HepG2 (cell line): ENCODE results near the gene TACC3. TPM values are rescaled to one million over a fixed set of nuclear protein-coding genes. Genes with fewer than 3 reads are reported as not detected.
A peak's percentile ranks its signal among the peaks of the same experiment; 100 is the strongest.

ENCODE experiments used
- ATAC-seq: fragments of 200-7000 bp; cut with Tn5 transposase; 3 replicates; pipeline ENCODE4 v1.9.1; 2020; ENCODE audit warnings: mild to moderate bottlenecking, moderate library complexity
- BruUV-seq: library from RNA; stranded (reverse); fragments of 400-500 nt; replicated peaks from 2 replicates; lab custom pipeline; 2021; lab: Mats Ljungman, UMichigan
- CTCF ChIA-PET: fragments of 300-600 bp; formaldehyde crosslinking; extraction: SDS; loops from one replicate; lab custom pipeline; 2021; ENCODE audit warnings: low total read pairs, inconsistent platforms, low intra/inter-chr PET ratio; lab: Yijun Ruan, JAX
- POLR2A ChIA-PET: fragments of 350-600 bp; sonication (Branson Sonifier 250); formaldehyde crosslinking; loops from one replicate; lab custom pipeline; 2020; ENCODE audit warnings: antibody characterized with exemption, inconsistent platforms; lab: Yijun Ruan, JAX
- DNase-seq: peaks from one replicate; pipeline ENCODE4 v3.0.0-alpha.2; 2015; ENCODE audit warnings: low spot score
- FAIRE-seq: peaks from 3 replicates; lab custom pipeline; 2011; peaks lifted over from hg19 to GRCh38; lab: Jason Lieb, UNC
- H2AFZ ChIP-seq: one replicate; pipeline ENCODE4 v1.6.1; 2011; ENCODE audit warnings: low read length, inconsistent platforms
- H3K27ac ChIP-seq: fragments of 300-600 bp; 3 replicates; pipeline ENCODE4 v1.8.0; 2011; ENCODE audit warnings: mixed run types, mild to moderate bottlenecking, mixed read lengths, low read length, inconsistent platforms; ENCODE audit not compliant: insufficient read depth; ENCODE audit errors: extremely low read length
- H3K27me3 ChIP-seq, 2 experiments: fragments of 200-600 bp in 1 of 2; 2 replicates in 1 of 2; 3 replicates in 1 of 2; pipeline versions ENCODE4 v1.6.0 to v1.8.0; 2011; ENCODE audit warnings: low read length in 2 of 2, mild to moderate bottlenecking in 2 of 2, moderate library complexity in 2 of 2, inconsistent platforms in 1 of 2; ENCODE audit not compliant: insufficient read depth in 2 of 2, control insufficient read depth in 1 of 2
- H3K36me3 ChIP-seq, 2 experiments: fragments of 200-600 bp in 1 of 2; replicated peaks in 1 of 2; 2 replicates in 1 of 2; 3 replicates in 1 of 2; pipeline versions ENCODE4 v1.5.1 to v1.8.0; 2011; ENCODE audit warnings: low read length in 2 of 2, inconsistent platforms in 1 of 2; ENCODE audit not compliant: insufficient read depth in 2 of 2, control insufficient read depth in 1 of 2
- H3K4me1 ChIP-seq: 2 replicates; pipeline ENCODE4 v1.5.1; 2012; ENCODE audit warnings: low read length, inconsistent platforms; ENCODE audit not compliant: insufficient read depth
- H3K4me2 ChIP-seq: 2 replicates; pipeline ENCODE4 v1.6.0; 2011; ENCODE audit warnings: low read depth, low read length, inconsistent platforms
- H3K4me3 ChIP-seq, 3 experiments: fragments of 200-600 bp in 1 of 3; sonication (generic), shearing (Covaris generic) in 1 of 3; replicated peaks in 1 of 3; 2 replicates each; pipeline ENCODE4 v1.5.1; 2011 to 2016; ENCODE audit warnings: low read length in 3 of 3, inconsistent platforms in 2 of 3, low read depth in 2 of 3, mild to moderate bottlenecking in 2 of 3, control low read depth in 1 of 3, mixed read lengths in 1 of 3; ENCODE audit not compliant: insufficient read depth in 1 of 3
- H3K79me2 ChIP-seq: one replicate; pipeline ENCODE4 v1.6.1; 2011; ENCODE audit warnings: low read length, inconsistent platforms; ENCODE audit not compliant: insufficient read depth
- H3K9ac ChIP-seq: 2 replicates; pipeline ENCODE4 v1.6.0; 2011; ENCODE audit warnings: mild to moderate bottlenecking, low read depth, low read length, inconsistent platforms; ENCODE audit not compliant: insufficient read depth
- H3K9me3 ChIP-seq: 2 replicates; pipeline ENCODE4 v1.5.1; 2012; ENCODE audit warnings: mild to moderate bottlenecking, low read length
- H4K20me1 ChIP-seq: 2 replicates; pipeline ENCODE4 v1.6.0; 2011; ENCODE audit warnings: inconsistent platforms, mild to moderate bottlenecking, low read length, moderate library complexity; ENCODE audit not compliant: insufficient read depth
- SUZ12 ChIP-seq: fragments of 150-350 bp; IDR thresholded peaks from 2 replicates; pipeline ENCODE4 v1.6.1; 2014; ENCODE audit warnings: low read depth, low read length
- ZFP82 ChIP-seq: sonication (generic); formaldehyde crosslinking; IDR thresholded peaks from 2 replicates; pipeline ENCODE4 v1.5.1; 2020; ENCODE audit warnings: mild to moderate bottlenecking, missing genetic modification reagents, borderline replicate concordance
- ZNF674 ChIP-seq: sonication (generic); formaldehyde crosslinking; IDR thresholded peaks from 2 replicates; pipeline ENCODE4 v1.5.0; 2020; ENCODE audit warnings: low read depth, mild to moderate bottlenecking, missing genetic modification reagents
- ZNF790 ChIP-seq: sonication (generic); formaldehyde crosslinking; IDR thresholded peaks from 2 replicates; pipeline ENCODE4 v1.8.0; 2022; ENCODE audit warnings: missing genetic modification reagents, mild to moderate bottlenecking, borderline replicate concordance
- WGBS: methylation state at CpG from one replicate; pipeline ENCODE4 v1.1.6; 2017; ENCODE audit warnings: low lambda C conversion rate; 5-methylcytosine and 5-hydroxymethylcytosine counted together
- in situ Hi-C: cut with HindIII; loops from 2 replicates; pipeline ENCODE4 v1.10.0; 2017; ENCODE audit warnings: low pct_unique_long_range_greater_than_20kb; ENCODE audit not compliant: extremely low pct_ligation_motif_present
- intact Hi-C: fragments of 100-400 bp; cut with micrococcal nuclease; formaldehyde crosslinking; loops from one replicate; pipeline ENCODE4 v1.10.0; 2022; ENCODE audit not compliant: unreplicated experiment
- polyA plus RNA-seq, 8 experiments: library from polyadenylated mRNA; depleted of rRNA in 3 of 8; stranded (reverse) in 7 of 8; unstranded in 1 of 8; fragments of >200 nt; fragmentation: Illumina TruSeq in 4 of 8; extraction: Trizol in 4 of 8; gene quantifications; 2 replicates each; pipeline versions ENCODE4 v1.2.1 to v1.2.3, GENCODE V29; 2011 to 2016; ENCODE audit warnings: low read depth in 4 of 8, missing spikeins in 1 of 8, mixed read lengths in 1 of 8; ENCODE audit not compliant: insufficient read depth in 1 of 8
- total RNA-seq, 5 experiments: library from RNA; depleted of rRNA; stranded (reverse); fragments of >200 nt; fragmentation: Illumina TruSeq; extraction: Trizol; gene quantifications; 2 replicates each; pipeline ENCODE4 v1.2.3, GENCODE V29; 2016; ENCODE audit warnings: low read depth in 1 of 5
- TF ChIP-seq, protein P1 (sequence below): sonication (generic); formaldehyde crosslinking; IDR thresholded peaks from 2 replicates; pipeline ENCODE4 v1.4.0; 2020; ENCODE audit warnings: missing genetic modification reagents
- TF ChIP-seq, protein P2 (sequence below): sonication (generic); formaldehyde crosslinking; IDR thresholded peaks from 2 replicates; pipeline ENCODE4 v1.4.0; 2020; ENCODE audit warnings: missing genetic modification reagents
- TF ChIP-seq, protein P3 (sequence below): sonication (generic); formaldehyde crosslinking; IDR thresholded peaks from 2 replicates; pipeline ENCODE4 v1.5.1; 2020; ENCODE audit warnings: missing genetic modification reagents, mild to moderate bottlenecking, borderline replicate concordance
- TF ChIP-seq, protein P4 (sequence below): sonication (generic); formaldehyde crosslinking; IDR thresholded peaks from 2 replicates; pipeline ENCODE4 v1.4.0; 2020; ENCODE audit warnings: mild to moderate bottlenecking, missing genetic modification reagents

TACC3 gene
- total and polyA plus RNA-seq, 2 of the 13 experiments (the other 11 are each of a cell fraction or from before 2014, with no cell fraction given), result 20.3 to 21.2 TPM

DNA sequence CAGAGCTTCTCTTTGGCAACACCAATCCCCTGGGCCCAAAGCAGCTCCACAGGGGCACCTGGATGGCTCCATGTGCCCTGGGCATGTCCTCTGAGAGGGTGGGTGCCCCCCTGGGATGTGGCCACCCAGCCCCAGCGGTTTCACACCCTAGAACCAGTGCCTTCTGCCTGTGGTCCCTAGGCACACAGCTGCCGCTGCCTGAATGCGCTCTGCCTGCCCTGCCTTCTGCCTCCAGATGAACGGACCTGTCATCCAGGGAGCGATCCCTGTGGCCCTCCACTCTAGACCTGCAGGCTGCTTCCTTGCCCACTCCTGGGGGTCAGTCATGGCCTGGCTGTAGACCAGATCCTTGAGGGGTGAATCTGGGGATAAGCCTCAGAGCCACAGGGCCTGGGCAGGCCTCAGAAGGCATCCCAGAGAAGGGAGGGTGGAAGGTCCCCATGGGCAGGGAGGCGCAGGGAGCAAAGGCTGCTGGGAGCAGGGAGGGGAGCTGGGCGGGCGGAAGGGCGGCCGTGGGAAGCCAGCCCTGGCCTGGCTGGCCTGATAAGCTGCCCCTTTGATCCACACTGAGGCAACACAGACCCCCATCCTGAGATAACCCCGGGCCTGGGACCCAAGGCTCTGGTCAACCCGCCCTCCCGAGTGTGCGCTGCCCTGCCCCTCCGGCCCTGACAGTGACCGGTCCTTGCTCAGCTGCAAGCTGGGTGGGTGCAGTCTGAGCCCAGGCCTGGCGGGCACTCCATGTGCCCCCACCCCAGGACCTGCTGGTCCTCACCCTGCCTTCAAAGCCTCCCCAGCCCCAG, 63.7 kb downstream of the TACC3 start (continued):
- TF ChIP-seq SUZ12 (peak; percentile 9; the same call in 1 of the 2 replicates), ZFP82 (CRISPR knock-in tag) (no peak), ZNF790 (CRISPR knock-in tag) (0 out of 2 replicates have a peak, but pooled peaks have one; percentile 62)

DNA sequence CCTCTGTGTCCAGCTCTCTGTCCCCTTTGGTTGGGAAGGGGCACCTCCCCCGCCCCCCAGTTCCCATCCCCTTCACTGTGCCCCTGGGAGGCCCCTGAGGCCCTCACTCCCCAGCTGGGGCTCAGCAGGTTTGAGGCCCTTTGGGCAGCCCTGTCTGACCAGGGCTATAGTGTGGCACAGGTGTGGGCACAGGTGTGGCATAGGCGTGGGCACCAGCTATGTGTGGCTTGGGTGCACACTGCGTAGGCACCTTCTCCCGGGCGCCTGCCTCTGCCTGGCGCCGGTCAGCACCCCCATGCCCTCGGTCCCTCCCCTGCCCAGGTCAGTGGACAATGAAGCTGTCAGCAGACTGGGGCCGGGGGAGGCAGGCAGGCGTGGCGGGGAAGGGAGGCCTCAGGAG, 64.3 kb downstream of the TACC3 start:
- ChIA-PET CTCF (interaction anchor here (3.5 kb wide), 1 partner anchor 24 kb away, joined by 13 read pairs; no protein-coding TSS in a partner anchor), POLR2A (interaction anchor here (0.6 to 34.3 kb wide), 8 partner anchors 3 to 78 kb away, joined by 3 to 1258 read pairs (median 12); partner anchors contain the start of gene FGFR3)
- Histone ChIP-seq H3K4me3 (peak overlapping the region; percentile 19 to 62 (median 29); a peak in 5 of 6 replicates), H4K20me1 (no peaks in the 10 kb centered on the region), H3K9ac (no peak overlapping the region), H3K9me3 (no peaks in the 10 kb centered on the region), H3K4me1 (peaks cover 96% of the 10 kb centered on the region), H3K36me3 (no peaks in the 10 kb centered on the region), H3K27ac (peak overlapping the region; percentile 59), H3K27me3 (peaks cover 2 to 8% of the 10 kb centered on the region in 2 experiments; a peak in 4 of 5 replicates), H3K79me2 (no peaks in the 10 kb centered on the region), H3K4me2 (peak overlapping the region; percentile 89), H2AFZ (no peak overlapping the region)
- in situ Hi-C loops, result no loop called here
- peak; percentile 4 for ATAC-seq
- no TSS peak for BruUV-seq
- no peak for FAIRE-seq
- no peak for DNase-seq
- WGBS, result 20% methylated on average over 8 of the region's 11 CpGs
- intact Hi-C loops, result no loop called here
- no peak for TF ChIP-seq ZNF674
- TF ChIP-seq, protein P1, sequence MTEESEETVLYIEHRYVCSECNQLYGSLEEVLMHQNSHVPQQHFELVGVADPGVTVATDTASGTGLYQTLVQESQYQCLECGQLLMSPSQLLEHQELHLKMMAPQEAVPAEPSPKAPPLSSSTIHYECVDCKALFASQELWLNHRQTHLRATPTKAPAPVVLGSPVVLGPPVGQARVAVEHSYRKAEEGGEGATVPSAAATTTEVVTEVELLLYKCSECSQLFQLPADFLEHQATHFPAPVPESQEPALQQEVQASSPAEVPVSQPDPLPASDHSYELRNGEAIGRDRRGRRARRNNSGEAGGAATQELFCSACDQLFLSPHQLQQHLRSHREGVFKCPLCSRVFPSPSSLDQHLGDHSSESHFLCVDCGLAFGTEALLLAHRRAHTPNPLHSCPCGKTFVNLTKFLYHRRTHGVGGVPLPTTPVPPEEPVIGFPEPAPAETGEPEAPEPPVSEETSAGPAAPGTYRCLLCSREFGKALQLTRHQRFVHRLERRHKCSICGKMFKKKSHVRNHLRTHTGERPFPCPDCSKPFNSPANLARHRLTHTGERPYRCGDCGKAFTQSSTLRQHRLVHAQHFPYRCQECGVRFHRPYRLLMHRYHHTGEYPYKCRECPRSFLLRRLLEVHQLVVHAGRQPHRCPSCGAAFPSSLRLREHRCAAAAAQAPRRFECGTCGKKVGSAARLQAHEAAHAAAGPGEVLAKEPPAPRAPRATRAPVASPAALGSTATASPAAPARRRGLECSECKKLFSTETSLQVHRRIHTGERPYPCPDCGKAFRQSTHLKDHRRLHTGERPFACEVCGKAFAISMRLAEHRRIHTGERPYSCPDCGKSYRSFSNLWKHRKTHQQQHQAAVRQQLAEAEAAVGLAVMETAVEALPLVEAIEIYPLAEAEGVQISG (CRISPR knock-in tag), result no peak
- TF ChIP-seq, protein P2, sequence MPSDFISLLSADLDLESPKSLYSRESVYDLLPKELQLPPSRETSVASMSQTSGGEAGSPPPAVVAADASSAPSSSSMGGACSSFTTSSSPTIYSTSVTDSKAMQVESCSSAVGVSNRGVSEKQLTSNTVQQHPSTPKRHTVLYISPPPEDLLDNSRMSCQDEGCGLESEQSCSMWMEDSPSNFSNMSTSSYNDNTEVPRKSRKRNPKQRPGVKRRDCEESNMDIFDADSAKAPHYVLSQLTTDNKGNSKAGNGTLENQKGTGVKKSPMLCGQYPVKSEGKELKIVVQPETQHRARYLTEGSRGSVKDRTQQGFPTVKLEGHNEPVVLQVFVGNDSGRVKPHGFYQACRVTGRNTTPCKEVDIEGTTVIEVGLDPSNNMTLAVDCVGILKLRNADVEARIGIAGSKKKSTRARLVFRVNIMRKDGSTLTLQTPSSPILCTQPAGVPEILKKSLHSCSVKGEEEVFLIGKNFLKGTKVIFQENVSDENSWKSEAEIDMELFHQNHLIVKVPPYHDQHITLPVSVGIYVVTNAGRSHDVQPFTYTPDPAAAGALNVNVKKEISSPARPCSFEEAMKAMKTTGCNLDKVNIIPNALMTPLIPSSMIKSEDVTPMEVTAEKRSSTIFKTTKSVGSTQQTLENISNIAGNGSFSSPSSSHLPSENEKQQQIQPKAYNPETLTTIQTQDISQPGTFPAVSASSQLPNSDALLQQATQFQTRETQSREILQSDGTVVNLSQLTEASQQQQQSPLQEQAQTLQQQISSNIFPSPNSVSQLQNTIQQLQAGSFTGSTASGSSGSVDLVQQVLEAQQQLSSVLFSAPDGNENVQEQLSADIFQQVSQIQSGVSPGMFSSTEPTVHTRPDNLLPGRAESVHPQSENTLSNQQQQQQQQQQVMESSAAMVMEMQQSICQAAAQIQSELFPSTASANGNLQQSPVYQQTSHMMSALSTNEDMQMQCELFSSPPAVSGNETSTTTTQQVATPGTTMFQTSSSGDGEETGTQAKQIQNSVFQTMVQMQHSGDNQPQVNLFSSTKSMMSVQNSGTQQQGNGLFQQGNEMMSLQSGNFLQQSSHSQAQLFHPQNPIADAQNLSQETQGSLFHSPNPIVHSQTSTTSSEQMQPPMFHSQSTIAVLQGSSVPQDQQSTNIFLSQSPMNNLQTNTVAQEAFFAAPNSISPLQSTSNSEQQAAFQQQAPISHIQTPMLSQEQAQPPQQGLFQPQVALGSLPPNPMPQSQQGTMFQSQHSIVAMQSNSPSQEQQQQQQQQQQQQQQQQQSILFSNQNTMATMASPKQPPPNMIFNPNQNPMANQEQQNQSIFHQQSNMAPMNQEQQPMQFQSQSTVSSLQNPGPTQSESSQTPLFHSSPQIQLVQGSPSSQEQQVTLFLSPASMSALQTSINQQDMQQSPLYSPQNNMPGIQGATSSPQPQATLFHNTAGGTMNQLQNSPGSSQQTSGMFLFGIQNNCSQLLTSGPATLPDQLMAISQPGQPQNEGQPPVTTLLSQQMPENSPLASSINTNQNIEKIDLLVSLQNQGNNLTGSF (CRISPR knock-in tag), result no peak
- TF ChIP-seq, protein P3, sequence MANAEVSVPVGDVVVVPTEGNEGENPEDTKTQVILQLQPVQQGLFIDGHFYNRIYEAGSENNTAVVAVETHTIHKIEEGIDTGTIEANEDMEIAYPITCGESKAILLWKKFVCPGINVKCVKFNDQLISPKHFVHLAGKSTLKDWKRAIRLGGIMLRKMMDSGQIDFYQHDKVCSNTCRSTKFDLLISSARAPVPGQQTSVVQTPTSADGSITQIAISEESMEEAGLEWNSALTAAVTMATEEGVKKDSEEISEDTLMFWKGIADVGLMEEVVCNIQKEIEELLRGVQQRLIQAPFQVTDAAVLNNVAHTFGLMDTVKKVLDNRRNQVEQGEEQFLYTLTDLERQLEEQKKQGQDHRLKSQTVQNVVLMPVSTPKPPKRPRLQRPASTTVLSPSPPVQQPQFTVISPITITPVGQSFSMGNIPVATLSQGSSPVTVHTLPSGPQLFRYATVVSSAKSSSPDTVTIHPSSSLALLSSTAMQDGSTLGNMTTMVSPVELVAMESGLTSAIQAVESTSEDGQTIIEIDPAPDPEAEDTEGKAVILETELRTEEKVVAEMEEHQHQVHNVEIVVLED (CRISPR knock-in tag), result no peak
- TF ChIP-seq, protein P4, sequence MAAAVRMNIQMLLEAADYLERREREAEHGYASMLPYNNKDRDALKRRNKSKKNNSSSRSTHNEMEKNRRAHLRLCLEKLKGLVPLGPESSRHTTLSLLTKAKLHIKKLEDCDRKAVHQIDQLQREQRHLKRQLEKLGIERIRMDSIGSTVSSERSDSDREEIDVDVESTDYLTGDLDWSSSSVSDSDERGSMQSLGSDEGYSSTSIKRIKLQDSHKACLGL (CRISPR knock-in tag), result no peak
